Upper lobe of right lung (tissue), 1 donor: ENCODE data around the gene GSG1. TPM values are rescaled to one million over a fixed set of nuclear protein-coding genes. Genes with fewer than 3 reads are reported as not detected.
"Not testable (repeated sequence)": the region's sequence is repeated elsewhere in the genome, so short reads cannot be mapped to it uniquely, and the experiment has no call there.

Experiments
- ATAC-seq: fragments of 200-7000 bp; cut with Tn5 transposase; one replicate; pipeline ENCODE4 v1.9.1; 2020; ENCODE audit warnings: mild to moderate bottlenecking, moderate library complexity
- DNase-seq: peaks from one replicate; pipeline ENCODE4 v3.0.0-alpha.2; 2020
- H3K27ac ChIP-seq: fragments of 200-600 bp; one replicate; pipeline ENCODE4 v1.8.0; 2022
- H3K27me3 ChIP-seq: fragments of 200-600 bp; one replicate; pipeline ENCODE4 v1.8.0; 2022; ENCODE audit warnings: mild to moderate bottlenecking
- H3K36me3 ChIP-seq: fragments of 200-600 bp; one replicate; pipeline ENCODE4 v1.8.0; 2022
- H3K4me1 ChIP-seq: fragments of 200-600 bp; one replicate; pipeline ENCODE4 v1.8.0; 2022
- H3K4me3 ChIP-seq: fragments of 200-600 bp; one replicate; pipeline ENCODE4 v1.8.0; 2022; ENCODE audit warnings: mild to moderate bottlenecking
- H3K9me3 ChIP-seq: fragments of 200-600 bp; one replicate; pipeline ENCODE4 v1.8.0; 2022
- intact Hi-C: fragments of 100-400 bp; cut with DNase I; formaldehyde crosslinking; loops from one replicate; pipeline ENCODE4 v1.11.0; 2022
- total RNA-seq: library from RNA; stranded (reverse); fragmentation: NEBNext Ultra II Directional; extraction: Animal tissue kit (Norgen Biotek cat#: 25700); gene quantifications from one replicate; pipeline ENCODE4 v1.2.1, GENCODE V29; 2021
- TF ChIP-seq, protein P1 (sequence below): fragments of 200-600 bp; IDR thresholded peaks from one replicate; pipeline ENCODE4 v1.8.0; 2022; ENCODE audit warnings: antibody characterized with exemption
- donor health status: DM: no; HTN: yes; CAD: no; lungs with severe emphysema.

Gene GSG1
- total RNA-seq, 1 donor from 2014 or later, result not detected

DNA sequence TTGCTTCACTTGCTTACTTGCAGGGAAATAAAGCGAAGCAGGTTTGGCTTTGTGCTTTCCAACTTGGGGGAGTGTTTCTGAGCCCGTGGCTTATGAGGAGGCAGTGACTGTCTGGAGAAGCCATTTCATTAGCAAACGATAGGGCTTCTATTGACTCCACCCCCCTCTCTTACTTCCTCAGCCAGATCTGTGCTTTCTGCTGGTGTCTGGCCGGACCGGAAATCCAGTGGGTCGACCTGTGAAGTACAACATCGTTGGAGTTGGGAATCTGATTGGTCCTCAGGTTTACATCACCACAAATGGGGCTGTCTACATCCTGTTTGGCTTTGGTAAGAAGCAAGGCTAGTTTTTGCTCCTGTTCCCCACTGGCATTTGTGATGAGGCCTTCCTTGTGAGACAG, 37.0 kb downstream of the GSG1 start:
- DNase-seq, result no peak
- TF ChIP-seq, protein P1, sequence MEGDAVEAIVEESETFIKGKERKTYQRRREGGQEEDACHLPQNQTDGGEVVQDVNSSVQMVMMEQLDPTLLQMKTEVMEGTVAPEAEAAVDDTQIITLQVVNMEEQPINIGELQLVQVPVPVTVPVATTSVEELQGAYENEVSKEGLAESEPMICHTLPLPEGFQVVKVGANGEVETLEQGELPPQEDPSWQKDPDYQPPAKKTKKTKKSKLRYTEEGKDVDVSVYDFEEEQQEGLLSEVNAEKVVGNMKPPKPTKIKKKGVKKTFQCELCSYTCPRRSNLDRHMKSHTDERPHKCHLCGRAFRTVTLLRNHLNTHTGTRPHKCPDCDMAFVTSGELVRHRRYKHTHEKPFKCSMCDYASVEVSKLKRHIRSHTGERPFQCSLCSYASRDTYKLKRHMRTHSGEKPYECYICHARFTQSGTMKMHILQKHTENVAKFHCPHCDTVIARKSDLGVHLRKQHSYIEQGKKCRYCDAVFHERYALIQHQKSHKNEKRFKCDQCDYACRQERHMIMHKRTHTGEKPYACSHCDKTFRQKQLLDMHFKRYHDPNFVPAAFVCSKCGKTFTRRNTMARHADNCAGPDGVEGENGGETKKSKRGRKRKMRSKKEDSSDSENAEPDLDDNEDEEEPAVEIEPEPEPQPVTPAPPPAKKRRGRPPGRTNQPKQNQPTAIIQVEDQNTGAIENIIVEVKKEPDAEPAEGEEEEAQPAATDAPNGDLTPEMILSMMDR, result no peak
- no peaks in the 10 kb centered on the region for H3K4me1 ChIP-seq
- H3K36me3 ChIP-seq, result peaks cover 30% of the 10 kb centered on the region
- H3K9me3 ChIP-seq, result no peaks in the 10 kb centered on the region
- H3K4me3 ChIP-seq, result no peak overlapping the region
- ATAC-seq, result no peak
- intact Hi-C loops, result no loop called here
- H3K27ac ChIP-seq, result no peak overlapping the region
- no peaks in the 10 kb centered on the region for H3K27me3 ChIP-seq

DNA sequence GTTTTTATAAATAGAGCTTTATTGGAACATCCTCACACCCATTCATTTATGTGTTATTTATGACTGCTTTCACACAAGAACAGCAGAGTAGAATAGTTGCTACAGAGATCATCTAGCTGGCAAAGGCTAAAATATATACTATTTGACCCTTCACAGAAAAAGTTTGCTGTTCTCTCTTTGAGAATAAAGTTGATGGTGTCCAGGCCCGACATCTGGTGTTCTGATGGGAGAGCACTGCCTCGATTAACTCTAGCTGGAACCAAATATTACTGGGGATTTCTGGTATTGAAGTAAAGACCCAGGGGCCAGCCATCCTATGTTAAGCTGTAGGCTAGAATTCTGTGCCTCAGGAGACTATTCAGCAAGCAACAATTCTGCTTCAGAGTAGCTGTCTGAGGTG, 37.5 kb downstream of the GSG1 start:
- Histone ChIP-seq H3K4me3 (no peak overlapping the region), H3K36me3 (peaks cover 30% of the 10 kb centered on the region), H3K27me3 (no peaks in the 10 kb centered on the region), H3K9me3 (no peaks in the 10 kb centered on the region), H3K27ac (no peak overlapping the region), H3K4me1 (no peaks in the 10 kb centered on the region)
- ATAC-seq (no peak), DNase-seq (no peak)
- TF ChIP-seq, protein P1, result no peak
- intact Hi-C loops, result no loop called here

DNA sequence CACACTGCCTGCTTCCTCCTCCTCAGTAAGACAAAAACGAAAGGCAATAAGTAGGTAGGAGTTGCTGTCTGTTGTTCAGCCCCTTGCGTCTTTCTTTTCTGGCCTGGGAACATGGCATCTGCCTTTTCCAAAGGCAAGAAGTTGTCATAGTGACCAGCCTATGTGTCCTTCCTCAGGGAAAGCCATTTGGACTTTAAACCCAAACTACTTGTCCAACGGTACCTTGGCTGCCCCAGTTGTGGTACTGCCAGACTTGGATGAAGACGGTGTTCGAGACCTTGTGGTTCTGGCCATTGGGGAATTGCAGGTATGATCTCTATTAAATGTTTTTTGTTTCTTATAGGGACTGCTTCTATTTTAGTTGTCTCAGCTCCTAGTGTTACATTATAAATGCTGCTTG, 40.8 kb downstream of the GSG1 start:
- Histone ChIP-seq H3K9me3 (no peaks in the 10 kb centered on the region), H3K27me3 (no peaks in the 10 kb centered on the region), H3K27ac (no peak overlapping the region), H3K36me3 (peaks cover 25% of the 10 kb centered on the region), H3K4me3 (no peak overlapping the region), H3K4me1 (no peaks in the 10 kb centered on the region)
- intact Hi-C loops, result no loop called here
- no peak for DNase-seq
- TF ChIP-seq, protein P1, result no peak
- no peak for ATAC-seq

DNA sequence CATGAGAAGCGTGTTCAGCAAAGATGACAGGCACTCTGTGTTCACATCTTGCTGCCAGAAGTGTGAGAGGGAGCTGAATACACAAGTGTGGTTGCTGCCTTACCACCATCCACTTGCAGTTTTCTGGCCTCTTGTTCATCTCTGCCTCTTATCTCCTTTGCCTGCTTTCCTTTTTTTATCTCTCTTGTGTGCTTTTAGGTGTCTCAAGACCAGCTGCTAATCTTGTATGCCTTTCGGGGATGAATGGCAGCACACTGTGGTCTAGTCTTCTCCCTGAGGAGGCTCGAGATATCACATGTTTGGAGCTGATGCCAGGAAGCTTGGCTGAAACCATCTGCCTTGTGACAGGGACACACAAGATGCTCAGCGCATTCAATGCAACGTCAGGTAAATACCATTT, 42.1 kb downstream of the GSG1 start:
- no peak for DNase-seq
- no peak for ATAC-seq
- H3K9me3 ChIP-seq, result no peaks in the 10 kb centered on the region
- no peak overlapping the region for H3K27ac ChIP-seq
- TF ChIP-seq, protein P1, result no peak
- H3K27me3 ChIP-seq, result no peaks in the 10 kb centered on the region
- intact Hi-C loops, result no loop called here
- H3K4me3 ChIP-seq, result no peak overlapping the region
- H3K36me3 ChIP-seq, result peaks cover 25% of the 10 kb centered on the region
- H3K4me1 ChIP-seq, result no peaks in the 10 kb centered on the region

DNA sequence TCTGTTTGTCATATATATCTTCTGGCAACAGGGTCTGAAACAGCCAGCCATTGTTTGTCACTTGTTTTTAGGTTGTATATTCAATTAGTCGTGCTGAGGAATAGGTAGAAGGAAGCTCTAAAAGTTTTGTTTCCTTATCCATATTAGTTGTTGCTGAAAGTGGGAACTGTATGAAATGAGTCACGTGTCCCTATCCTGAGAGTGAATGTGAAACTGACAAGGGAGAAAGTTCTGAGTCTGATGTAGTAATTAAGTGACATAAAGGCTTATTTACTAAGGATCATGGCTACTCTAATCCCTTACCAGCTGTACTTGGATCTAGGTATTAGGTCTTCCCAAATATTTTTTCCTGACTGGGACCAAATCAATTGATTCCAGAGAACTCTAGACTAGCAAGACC, 42.9 kb downstream of the GSG1 start:
- DNase-seq (no peak), ATAC-seq (peak; percentile 48)
- H3K4me1 ChIP-seq, result no peaks in the 10 kb centered on the region
- no peaks in the 10 kb centered on the region for H3K27me3 ChIP-seq
- no peak overlapping the region for H3K4me3 ChIP-seq
- H3K27ac ChIP-seq, result no peak overlapping the region
- TF ChIP-seq, protein P1, result no peak
- no peaks in the 10 kb centered on the region for H3K9me3 ChIP-seq
- intact Hi-C loops, result no loop called here
- H3K36me3 ChIP-seq, result peaks cover 25% of the 10 kb centered on the region

DNA sequence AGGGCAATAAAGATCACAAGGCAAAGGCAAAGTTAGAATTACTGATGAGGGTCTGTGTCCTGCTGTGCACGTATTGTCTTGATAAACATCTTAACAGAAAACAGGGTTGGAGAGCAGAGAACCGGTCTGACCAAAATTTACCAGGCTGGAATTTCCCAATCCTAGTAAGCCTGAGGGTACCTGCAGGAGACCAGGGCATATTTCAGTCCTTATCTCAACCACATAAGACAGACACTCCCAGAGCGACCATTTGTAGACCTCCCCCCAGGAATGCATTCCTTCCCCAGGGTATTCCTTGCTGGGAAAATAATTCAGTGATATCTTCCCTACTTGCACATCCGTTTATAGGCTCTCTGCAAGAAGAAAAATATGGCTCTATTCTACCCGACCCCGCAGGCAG, 49.9 kb downstream of the GSG1 start:
- intact Hi-C loops, DNase-seq, H3K9me3 ChIP-seq, H3K4me1 ChIP-seq, ATAC-seq, H3K4me3 ChIP-seq, H3K27me3 ChIP-seq, H3K36me3 ChIP-seq, H3K27ac ChIP-seq: not testable (repeated sequence)
